ENCODE measurements around the gene USF3. TPM values are rescaled to one million over a fixed set of nuclear protein-coding genes. Genes with fewer than 3 reads are reported as not detected.

Gene USF3
- total and polyA plus RNA-seq, 9 of the 15 experiments (the other 6 are each of a cell fraction or from before 2014, with no cell fraction given): 1.4 to 6.9 (median 3.1) TPM

DNA sequence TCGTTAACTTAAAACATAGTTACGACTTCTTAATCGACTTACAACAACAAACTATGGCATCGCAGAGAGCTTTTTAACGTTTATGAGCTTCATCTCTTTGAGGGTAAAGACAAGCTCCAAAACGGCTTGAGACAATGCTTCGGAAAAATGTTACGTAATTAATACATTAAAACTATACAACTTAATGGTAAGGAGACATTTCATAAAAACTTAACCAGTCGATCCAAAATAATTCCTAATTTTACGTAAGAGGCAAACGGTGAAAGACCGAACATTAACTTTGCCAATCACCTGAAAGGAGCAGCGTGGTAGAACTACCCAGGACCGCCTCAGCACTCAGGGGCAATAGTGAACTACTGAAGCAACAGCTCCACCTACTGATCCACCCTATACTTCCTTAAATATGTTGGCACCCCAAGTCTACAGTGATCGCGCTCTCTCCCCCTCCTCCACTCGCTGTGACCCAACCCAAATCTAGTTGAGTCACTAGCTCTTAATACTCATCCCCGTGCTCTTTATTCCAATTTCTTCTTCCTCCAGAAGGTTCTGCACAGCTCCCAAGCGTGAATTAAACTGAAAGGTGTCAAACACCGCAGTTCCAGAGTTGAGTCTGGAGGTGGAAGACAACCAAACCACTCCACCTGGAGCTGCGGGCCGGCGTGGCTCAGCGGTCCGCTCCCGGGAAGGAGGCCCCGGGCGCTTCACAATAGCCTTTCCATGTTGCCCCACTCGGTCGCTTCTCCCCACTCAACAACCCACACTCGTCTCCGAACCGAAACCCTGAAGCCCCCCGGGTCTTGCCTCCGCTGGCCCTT is 48.7 kb upstream of the USF3 start (continued):
- TF ChIP-seq POLR2AphosphoS2 (IDR thresholded peaks at IDR 0.05; ENCODE audit: low read length): no peak
- TF ChIP-seq CEBPB (tag; IDR thresholded peaks at IDR 0.05): peak; percentile 62
- peak; percentile 42; the same call in 1 of the 2 replicates for TF ChIP-seq EHMT2 (IDR thresholded peaks at IDR 0.05)
- TF ChIP-seq, protein P1, sequence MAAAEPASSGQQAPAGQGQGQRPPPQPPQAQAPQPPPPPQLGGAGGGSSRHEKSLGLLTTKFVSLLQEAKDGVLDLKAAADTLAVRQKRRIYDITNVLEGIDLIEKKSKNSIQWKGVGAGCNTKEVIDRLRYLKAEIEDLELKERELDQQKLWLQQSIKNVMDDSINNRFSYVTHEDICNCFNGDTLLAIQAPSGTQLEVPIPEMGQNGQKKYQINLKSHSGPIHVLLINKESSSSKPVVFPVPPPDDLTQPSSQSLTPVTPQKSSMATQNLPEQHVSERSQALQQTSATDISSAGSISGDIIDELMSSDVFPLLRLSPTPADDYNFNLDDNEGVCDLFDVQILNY (CRISPR knock-in tag; IDR thresholded peaks at IDR 0.05): no peak
- TF ChIP-seq TRIM24 (IDR thresholded peaks at IDR 0.05): no peak
- TF ChIP-seq TCF3 (CRISPR knock-in tag; IDR thresholded peaks at IDR 0.05): no peak
- peak in 1 of 3 experiments; percentile 9 for TF ChIP-seq YY1 (IDR thresholded peaks at IDR 0.05; ENCODE audit: borderline replicate concordance in 1 of 3, control insufficient read depth in 1 of 3, extremely low read depth in 1 of 3, insufficient read depth in 3 of 3, insufficient read length in 1 of 3, insufficient replicate concordance in 2 of 3, low read depth in 1 of 3, low read length in 2 of 3)
- no peak for TF ChIP-seq ZNF282 (CRISPR knock-in tag; IDR thresholded peaks at IDR 0.05)
- TF ChIP-seq HDAC3 (IDR thresholded peaks at IDR 0.05; ENCODE audit: borderline replicate concordance, partially characterized antibody): no peak
- no peak for TF ChIP-seq SRSF9 (IDR thresholded peaks at IDR 0.05; ENCODE audit: borderline replicate concordance, low read depth, low read length)
- TF ChIP-seq CTCF (IDR thresholded peaks at IDR 0.05 in 2 of 3, conservative IDR thresholded peaks at IDR 0.05 in 1 of 3; ENCODE audit: insufficient read depth in 2 of 3, low read depth in 1 of 3, low read length in 3 of 3): peak; percentile 60 to 77 (median 76); a peak in 5 of 6 replicates
- peak; percentile 75; the same call in 1 of the 2 replicates for TF ChIP-seq MYNN (IDR thresholded peaks at IDR 0.05)
- no peak for TF ChIP-seq MYNN (CRISPR knock-in tag; IDR thresholded peaks at IDR 0.05)
- no peak for TF ChIP-seq EGR1 (conservative IDR thresholded peaks at IDR 0.05)
- TF ChIP-seq BRD9 (IDR thresholded peaks at IDR 0.05; ENCODE audit: low read depth, partially characterized antibody): no peak
- TF ChIP-seq, protein P2, sequence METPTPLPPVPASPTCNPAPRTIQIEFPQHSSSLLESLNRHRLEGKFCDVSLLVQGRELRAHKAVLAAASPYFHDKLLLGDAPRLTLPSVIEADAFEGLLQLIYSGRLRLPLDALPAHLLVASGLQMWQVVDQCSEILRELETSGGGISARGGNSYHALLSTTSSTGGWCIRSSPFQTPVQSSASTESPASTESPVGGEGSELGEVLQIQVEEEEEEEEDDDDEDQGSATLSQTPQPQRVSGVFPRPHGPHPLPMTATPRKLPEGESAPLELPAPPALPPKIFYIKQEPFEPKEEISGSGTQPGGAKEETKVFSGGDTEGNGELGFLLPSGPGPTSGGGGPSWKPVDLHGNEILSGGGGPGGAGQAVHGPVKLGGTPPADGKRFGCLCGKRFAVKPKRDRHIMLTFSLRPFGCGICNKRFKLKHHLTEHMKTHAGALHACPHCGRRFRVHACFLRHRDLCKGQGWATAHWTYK (CRISPR knock-in tag; IDR thresholded peaks at IDR 0.05): no peak
- no peak for TF ChIP-seq U2AF2 (optimal IDR thresholded peaks at IDR 0.05; ENCODE audit: low read depth, low read length)
- TF ChIP-seq, protein P3, sequence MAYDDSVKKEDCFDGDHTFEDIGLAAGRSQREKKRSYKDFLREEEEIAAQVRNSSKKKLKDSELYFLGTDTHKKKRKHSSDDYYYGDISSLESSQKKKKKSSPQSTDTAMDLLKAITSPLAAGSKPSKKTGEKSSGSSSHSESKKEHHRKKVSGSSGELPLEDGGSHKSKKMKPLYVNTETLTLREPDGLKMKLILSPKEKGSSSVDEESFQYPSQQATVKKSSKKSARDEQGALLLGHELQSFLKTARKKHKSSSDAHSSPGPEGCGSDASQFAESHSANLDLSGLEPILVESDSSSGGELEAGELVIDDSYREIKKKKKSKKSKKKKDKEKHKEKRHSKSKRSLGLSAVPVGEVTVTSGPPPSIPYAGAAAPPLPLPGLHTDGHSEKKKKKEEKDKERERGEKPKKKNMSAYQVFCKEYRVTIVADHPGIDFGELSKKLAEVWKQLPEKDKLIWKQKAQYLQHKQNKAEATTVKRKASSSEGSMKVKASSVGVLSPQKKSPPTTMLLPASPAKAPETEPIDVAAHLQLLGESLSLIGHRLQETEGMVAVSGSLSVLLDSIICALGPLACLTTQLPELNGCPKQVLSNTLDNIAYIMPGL (CRISPR knock-in tag; IDR thresholded peaks at IDR 0.05): no peak
- TF ChIP-seq FUS (optimal IDR thresholded peaks at IDR 0.05; ENCODE audit: low read depth, low read length): no peak
- TF ChIP-seq RAD21 (CRISPR knock-in tag; conservative IDR thresholded peaks at IDR 0.05 in 1 of 2, IDR thresholded peaks at IDR 0.05 in 1 of 2): peak; percentile 48 to 53; a peak in 3 of 4 replicates
- TF ChIP-seq ZNF133 (CRISPR knock-in tag; IDR thresholded peaks at IDR 0.05): no peak
